ENCODE data around the gene LTBP2.

GRCh38 chr14:74593241-74593953 lies 18.6 kb downstream of the LTBP2 start:
- no peak for TF ChIP-seq CTCF (IDR thresholded peaks at IDR 0.05; ENCODE audit: control extremely low read depth in 1 of 3, insufficient read depth in 1 of 3, low read depth in 1 of 3, low read length in 3 of 3)
- TF ChIP-seq SIRT6 (IDR thresholded peaks at IDR 0.05; ENCODE audit: low read length) = no peak
- TF ChIP-seq ZNF274 (IDR thresholded peaks at IDR 0.05; ENCODE audit: borderline replicate concordance, extremely low read depth, low read length) = no peak
- TF ChIP-seq RAD21 (IDR thresholded peaks at IDR 0.05 in 1 of 2, conservative IDR thresholded peaks at IDR 0.05 in 1 of 2; ENCODE audit: low read depth in 2 of 2, low read length in 2 of 2) = no peak
- TF ChIP-seq TBP (IDR thresholded peaks at IDR 0.05; ENCODE audit: low read depth, low read length) = no peak

Measured in H1 (cell line).